ENCODE measurements around the gene PRAMEF13. TPM values are rescaled to one million over a fixed set of nuclear protein-coding genes. Genes with fewer than 3 reads are reported as not detected.

PRAMEF13 gene
- total RNA-seq, 1 donor from 2014 or later, result not detected

Other genes starting within 250 kb of the PRAMEF13 start
- not detected for gene PRAMEF27, start 144.8 kb downstream of the PRAMEF13 start, total RNA-seq
- not detected for gene HNRNPCL3, start 140.6 kb downstream of the PRAMEF13 start, total RNA-seq
- not detected for gene PRAMEF25, start 130.6 kb downstream of the PRAMEF13 start, total RNA-seq
- not detected for gene HNRNPCL2, start 84.6 kb downstream of the PRAMEF13 start, total RNA-seq
- not detected for gene PRAMEF26, start 45.4 kb downstream of the PRAMEF13 start, total RNA-seq
- gene HNRNPCL4, start 35.8 kb downstream of the PRAMEF13 start, total RNA-seq, result not detected
- gene PRAMEF9, start 29.6 kb downstream of the PRAMEF13 start, total RNA-seq, result not detected
- not detected for gene PRAMEF18, start 24.7 kb upstream of the PRAMEF13 start, total RNA-seq
- gene PRAMEF5, start 52.8 kb upstream of the PRAMEF13 start, total RNA-seq, result not detected
- not detected for gene PRAMEF8, start 83.7 kb upstream of the PRAMEF13 start, total RNA-seq
- not detected for gene PRAMEF33, start 102.1 kb upstream of the PRAMEF13 start, total RNA-seq
- not detected for gene PRAMEF15, start 114.2 kb upstream of the PRAMEF13 start, total RNA-seq
- gene PRAMEF14, start 145.7 kb upstream of the PRAMEF13 start, total RNA-seq, result not detected
- gene PRAMEF19, start 170.5 kb upstream of the PRAMEF13 start, total RNA-seq, result not detected
- gene PRAMEF17, start 188.2 kb upstream of the PRAMEF13 start, total RNA-seq, result not detected
- not detected for gene PRAMEF20, start 209.0 kb upstream of the PRAMEF13 start, total RNA-seq